Kidney (tissue), 14 donors: ENCODE results near the gene PAX4. TPM values are rescaled to one million over a fixed set of nuclear protein-coding genes. Genes with fewer than 3 reads are reported as not detected.

Experiments
- DNase-seq, 5 donors: peaks; one replicate each; pipeline ENCODE4 v3.0.0-alpha.2; 2013 to 2020
- FAIRE-seq: peaks from 2 replicates; lab custom pipeline; 2012; peaks lifted over from hg19 to GRCh38; lab: Jason Lieb, UNC
- H3K27ac ChIP-seq, 2 donors: one replicate each; pipeline ENCODE4 v1.7.0; 2013; ENCODE audit warnings: low read depth in 2 of 2, low read length in 2 of 2, inconsistent platforms in 1 of 2
- H3K27me3 ChIP-seq: one replicate; pipeline ENCODE4 v1.7.1; 2013; ENCODE audit warnings: low read length, inconsistent platforms; ENCODE audit not compliant: control insufficient read depth, insufficient read depth
- H3K36me3 ChIP-seq, 3 donors: one replicate each; pipeline versions ENCODE4 v1.7.0 to v1.7.1; 2013; ENCODE audit warnings: low read length in 3 of 3, control low read depth in 1 of 3, inconsistent platforms in 1 of 3; ENCODE audit not compliant: insufficient read depth in 3 of 3, control insufficient read depth in 2 of 3
- H3K4me1 ChIP-seq, 3 donors: one replicate each; pipeline versions ENCODE4 v1.7.0 to v1.7.1; 2013; ENCODE audit warnings: low read length in 3 of 3, inconsistent platforms in 1 of 3, low read depth in 1 of 3; ENCODE audit not compliant: control insufficient read depth in 2 of 3, insufficient read depth in 2 of 3
- H3K4me3 ChIP-seq, 3 donors: one replicate each; pipeline versions ENCODE4 v1.7.0 to v1.8.1; 2013; ENCODE audit warnings: low read length in 3 of 3, control low read depth in 1 of 3, inconsistent platforms in 1 of 3
- H3K9ac ChIP-seq, 3 donors: one replicate each; pipeline versions ENCODE4 v1.7.0 to v1.7.1; 2013; ENCODE audit warnings: low read length in 3 of 3, control low read depth in 1 of 3, inconsistent platforms in 1 of 3
- H3K9me3 ChIP-seq, 3 donors: one replicate each; pipeline versions ENCODE4 v1.7.0 to v1.7.1; 2013; ENCODE audit warnings: low read length in 3 of 3, control low read depth in 1 of 3, inconsistent platforms in 1 of 3; ENCODE audit not compliant: control insufficient read depth in 2 of 3, insufficient read depth in 1 of 3
- intact Hi-C: fragments of 100-400 bp; cut with DNase I; formaldehyde crosslinking; loops from one replicate; pipeline ENCODE4 v1.11.1; 2022
- polyA plus RNA-seq: library from polyadenylated mRNA; stranded (reverse); fragments of 350-450 nt; fragmentation: Illumina TruSeq; extraction: RNeasy Lipid Tissue Mini Kit (QIAGEN cat#74804); gene quantifications from one replicate; pipeline ENCODE4 v1.2.3, GENCODE V29; 2014; ENCODE audit warnings: low read depth, low replicate concordance; ENCODE audit not compliant: insufficient read depth
- total RNA-seq: library from RNA; stranded (reverse); fragmentation: NEBNext Ultra II Directional; extraction: Animal tissue kit (Norgen Biotek cat#: 25700); gene quantifications from one replicate; pipeline ENCODE4 v1.2.1, GENCODE V29; 2021
- TF ChIP-seq, protein P1 (sequence below): IDR thresholded peaks from 3 replicates; pipeline ENCODE4 v1.5.1; 2012; ENCODE audit warnings: mild to moderate bottlenecking, moderate library complexity, borderline replicate concordance; ENCODE audit not compliant: insufficient read depth; ENCODE audit errors: extremely low read depth
- donor health status: control.
- donor health status: control.
- donor health status: control.
- donor health status: control.
- donor health status: control.
- donor health status: DM: yes; HTN: yes; CAD: no.
- donor health status: Normal renal cell carcinoma (clear cell type).

Gene PAX4
- total and polyA plus RNA-seq, 2 donors from 2014 or later = not detected

DNA sequence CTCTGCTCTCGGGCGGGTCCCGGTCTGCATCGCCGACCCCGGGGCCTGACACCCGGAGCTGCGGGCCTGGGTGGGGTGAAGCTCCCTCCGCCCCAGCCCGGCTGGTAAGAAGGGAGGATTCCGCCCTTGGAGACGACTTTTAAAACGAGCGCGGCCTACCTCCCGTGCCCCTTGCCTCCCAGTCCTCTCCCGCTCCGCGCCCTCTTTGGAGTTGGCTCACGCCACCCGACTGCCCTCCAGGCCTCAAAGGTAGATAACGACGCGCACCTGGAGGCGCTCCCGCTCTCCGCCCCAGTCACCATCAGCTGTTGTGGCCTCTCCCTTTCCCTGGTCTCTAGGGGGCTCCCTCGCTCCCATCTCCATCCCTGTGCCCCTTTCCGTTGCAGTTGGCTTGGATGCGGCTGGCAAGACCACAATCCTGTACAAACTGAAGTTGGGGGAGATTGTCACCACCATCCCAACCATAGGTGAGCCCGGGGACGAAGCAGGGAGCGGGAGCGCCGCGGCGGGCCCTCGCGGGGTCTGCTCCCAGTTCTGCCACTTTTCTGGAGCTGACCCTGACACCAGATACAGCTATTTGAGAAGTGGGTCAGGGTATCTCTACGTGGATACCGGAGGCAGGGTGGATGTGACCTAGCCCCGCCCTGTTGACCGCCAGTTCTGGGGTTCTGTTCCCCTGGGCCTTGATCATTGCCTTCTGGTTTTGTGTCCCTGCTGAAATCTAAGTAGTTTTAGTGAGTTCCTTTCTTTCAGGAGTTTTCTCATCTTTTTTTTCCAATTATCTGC lies 29.1 kb downstream of the PAX4 start:
- peak overlapping the region; percentile 66 to 83 (median 76) for H3K9ac ChIP-seq
- no peaks in the 10 kb centered on the region for H3K9me3 ChIP-seq
- H3K36me3 ChIP-seq = peaks cover 2 to 14% (median 13%) of the 10 kb centered on the region in 3 donors
- DNase-seq (peak; percentile 78 to 88 (median 86)), FAIRE-seq (no peak)
- peak overlapping the region; percentile 77 to 88 (median 77) for H3K4me3 ChIP-seq
- TF ChIP-seq, protein P1, sequence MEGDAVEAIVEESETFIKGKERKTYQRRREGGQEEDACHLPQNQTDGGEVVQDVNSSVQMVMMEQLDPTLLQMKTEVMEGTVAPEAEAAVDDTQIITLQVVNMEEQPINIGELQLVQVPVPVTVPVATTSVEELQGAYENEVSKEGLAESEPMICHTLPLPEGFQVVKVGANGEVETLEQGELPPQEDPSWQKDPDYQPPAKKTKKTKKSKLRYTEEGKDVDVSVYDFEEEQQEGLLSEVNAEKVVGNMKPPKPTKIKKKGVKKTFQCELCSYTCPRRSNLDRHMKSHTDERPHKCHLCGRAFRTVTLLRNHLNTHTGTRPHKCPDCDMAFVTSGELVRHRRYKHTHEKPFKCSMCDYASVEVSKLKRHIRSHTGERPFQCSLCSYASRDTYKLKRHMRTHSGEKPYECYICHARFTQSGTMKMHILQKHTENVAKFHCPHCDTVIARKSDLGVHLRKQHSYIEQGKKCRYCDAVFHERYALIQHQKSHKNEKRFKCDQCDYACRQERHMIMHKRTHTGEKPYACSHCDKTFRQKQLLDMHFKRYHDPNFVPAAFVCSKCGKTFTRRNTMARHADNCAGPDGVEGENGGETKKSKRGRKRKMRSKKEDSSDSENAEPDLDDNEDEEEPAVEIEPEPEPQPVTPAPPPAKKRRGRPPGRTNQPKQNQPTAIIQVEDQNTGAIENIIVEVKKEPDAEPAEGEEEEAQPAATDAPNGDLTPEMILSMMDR = peak; percentile 50
- no peaks in the 10 kb centered on the region for H3K27me3 ChIP-seq
- intact Hi-C loops = no loop called here
- H3K4me1 ChIP-seq = peaks cover 2 to 26% (median 10%) of the 10 kb centered on the region in 3 donors
- H3K27ac ChIP-seq = peak overlapping the region; percentile 73 to 83

- intact Hi-C loops = no loop called here
- Histone ChIP-seq H3K4me1 (peaks cover 2 to 34% (median 11%) of the 10 kb centered on the region in 3 donors), H3K4me3 (peak within 1 kb of the TSS; percentile 77 to 88 (median 77))
Observed at GRCh38 chr7:127588019-127588696, 29.8 kb downstream of the PAX4 start, which contains the start of gene ARF5. Gene ARF5 (plus strand): TSS chr7:127588411. CDS start chr7:127588499, 88 bp downstream.

DNA sequence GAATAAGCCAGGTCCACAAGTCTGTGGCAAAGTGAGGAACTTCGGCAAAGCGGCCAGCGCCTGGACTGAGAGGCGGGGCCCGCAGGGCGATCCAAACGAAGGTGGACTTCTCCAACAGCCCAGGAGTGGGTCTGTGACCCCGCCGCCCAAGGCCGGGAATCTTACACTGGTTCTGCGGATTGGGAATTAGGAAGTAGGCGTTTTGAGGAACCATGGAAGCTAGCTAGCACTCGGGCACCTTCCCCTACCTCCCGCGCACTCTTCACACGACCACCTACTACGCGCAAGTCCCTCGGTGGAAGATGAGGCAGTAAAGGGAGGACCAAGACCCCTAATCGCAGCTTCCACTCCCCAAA lies 30.3 kb downstream of the PAX4 start:
- Histone ChIP-seq H3K27ac (peak overlapping the region; percentile 13 to 74), H3K9me3 (no peaks in the 10 kb centered on the region), H3K36me3 (peaks cover 2 to 16% (median 14%) of the 10 kb centered on the region in 3 donors), H3K4me1 (peaks cover 2 to 37% (median 11%) of the 10 kb centered on the region in 3 donors), H3K9ac (peak overlapping the region; percentile 44 to 89 (median 53)), H3K4me3 (peak overlapping the region; percentile 69 to 80 (median 77)), H3K27me3 (no peaks in the 10 kb centered on the region)
- DNase-seq = peak in 1 of 5 donors; percentile 83
- intact Hi-C loops = no loop called here
- FAIRE-seq = no peak
- TF ChIP-seq, protein P1 = no peak

More at GRCh38 chr7:127588019-127588696, 29.8 kb downstream of the PAX4 start, which contains the start of gene ARF5:
- peak within 1 kb of the TSS; percentile 73 to 83 for H3K27ac ChIP-seq
- FAIRE-seq = no peak
- H3K27me3 ChIP-seq = no peaks in the 10 kb centered on the region
- TF ChIP-seq, protein P1 = no peak
- peak within 1 kb of the TSS; percentile 66 to 89 (median 76) for H3K9ac ChIP-seq
- peaks cover 2 to 14% (median 13%) of the 10 kb centered on the region in 3 donors for H3K36me3 ChIP-seq
- no peaks in the 10 kb centered on the region for H3K9me3 ChIP-seq
- peak; percentile 92 to 96 (median 95) for DNase-seq
